ENCODE measurements around the gene CCDC50. TPM values are rescaled to one million over a fixed set of nuclear protein-coding genes. Genes with fewer than 3 reads are reported as not detected.

Gene CCDC50
- total RNA-seq, 2 experiments from 2014 or later: 4.8 to 5.3 TPM

GRCh38 chr3:191301017-191301416, 28.2 kb upstream of the CCDC50 start:
- no peaks in the 10 kb centered on the region for H3K36me3 Mint-ChIP-seq (ENCODE audit: low read depth)
- H3K4me3 Mint-ChIP-seq: no peak overlapping the region
- H3K9me3 Mint-ChIP-seq: no peaks in the 10 kb centered on the region
- H3K27me3 Mint-ChIP-seq (ENCODE audit: low read depth): no peaks in the 10 kb centered on the region
- CTCF ChIA-PET: no interaction called here
- DNase-seq: no peak
- intact Hi-C loops (cut with micrococcal nuclease): no loop called here
- H3K27ac Mint-ChIP-seq: no peak overlapping the region
- H3K4me1 Mint-ChIP-seq (ENCODE audit: low read depth): no peaks in the 10 kb centered on the region

GRCh38 chr3:191301782-191302411, 27.3 kb upstream of the CCDC50 start:
- H3K4me3 Mint-ChIP-seq: no peak overlapping the region
- no peaks in the 10 kb centered on the region for H3K36me3 Mint-ChIP-seq (ENCODE audit: low read depth)
- H3K4me1 Mint-ChIP-seq (ENCODE audit: low read depth): no peaks in the 10 kb centered on the region
- CTCF ChIA-PET: no interaction called here
- no peak for DNase-seq
- no peaks in the 10 kb centered on the region for H3K27me3 Mint-ChIP-seq (ENCODE audit: low read depth)
- H3K27ac Mint-ChIP-seq: no peak overlapping the region
- H3K9me3 Mint-ChIP-seq: no peaks in the 10 kb centered on the region
- intact Hi-C loops (cut with micrococcal nuclease): no loop called here

- CTCF ChIA-PET: no interaction called here
- DNase-seq: no peak
Observed at GRCh38 chr3:191302451-191302850, 26.7 kb upstream of the CCDC50 start.

GRCh38 chr3:191303596-191303995, 25.6 kb upstream of the CCDC50 start:
- H3K27me3 Mint-ChIP-seq (ENCODE audit: low read depth): no peaks in the 10 kb centered on the region
- H3K27ac Mint-ChIP-seq: no peak overlapping the region
- H3K4me3 Mint-ChIP-seq: no peak overlapping the region
- no peaks in the 10 kb centered on the region for H3K36me3 Mint-ChIP-seq (ENCODE audit: low read depth)
- H3K9me3 Mint-ChIP-seq: no peaks in the 10 kb centered on the region
- no peaks in the 10 kb centered on the region for H3K4me1 Mint-ChIP-seq (ENCODE audit: low read depth)
- DNase-seq: no peak
- CTCF ChIA-PET: no interaction called here
- intact Hi-C loops (cut with micrococcal nuclease): no loop called here

More at GRCh38 chr3:191302451-191302850, 26.7 kb upstream of the CCDC50 start:
- Mint-ChIP-seq H3K4me3 (no peak overlapping the region), H3K27ac (no peak overlapping the region), H3K4me1 (ENCODE audit: low read depth) (no peaks in the 10 kb centered on the region), H3K9me3 (no peaks in the 10 kb centered on the region), H3K27me3 (ENCODE audit: low read depth) (no peaks in the 10 kb centered on the region), H3K36me3 (ENCODE audit: low read depth) (no peaks in the 10 kb centered on the region)
- intact Hi-C loops (cut with micrococcal nuclease): no loop called here

- Mint-ChIP-seq H3K27me3 (ENCODE audit: low read depth) (no peaks in the 10 kb centered on the region), H3K36me3 (ENCODE audit: low read depth) (no peaks in the 10 kb centered on the region), H3K4me3 (no peak overlapping the region), H3K27ac (no peak overlapping the region), H3K4me1 (ENCODE audit: low read depth) (no peaks in the 10 kb centered on the region), H3K9me3 (peaks cover 1% of the 10 kb centered on the region)
- no peak for DNase-seq
- CTCF ChIA-PET: no interaction called here
- intact Hi-C loops (cut with micrococcal nuclease): no loop called here
Observed at GRCh38 chr3:191306428-191306827, 22.8 kb upstream of the CCDC50 start.

- Mint-ChIP-seq H3K27me3 (ENCODE audit: low read depth) (no peaks in the 10 kb centered on the region), H3K4me3 (no peak overlapping the region), H3K27ac (no peak overlapping the region), H3K36me3 (ENCODE audit: low read depth) (no peaks in the 10 kb centered on the region), H3K4me1 (ENCODE audit: low read depth) (no peaks in the 10 kb centered on the region), H3K9me3 (peaks cover 1% of the 10 kb centered on the region)
- intact Hi-C loops (cut with micrococcal nuclease): no loop called here
- CTCF ChIA-PET: no interaction called here
- DNase-seq: no peak
Observed at GRCh38 chr3:191307341-191307740, 21.9 kb upstream of the CCDC50 start.

- Mint-ChIP-seq H3K9me3 (peaks cover 3% of the 10 kb centered on the region), H3K27me3 (ENCODE audit: low read depth) (no peaks in the 10 kb centered on the region), H3K4me3 (no peak overlapping the region), H3K4me1 (ENCODE audit: low read depth) (no peaks in the 10 kb centered on the region), H3K27ac (no peak overlapping the region), H3K36me3 (ENCODE audit: low read depth) (no peaks in the 10 kb centered on the region)
- no peak for DNase-seq
- CTCF ChIA-PET: no interaction called here
- intact Hi-C loops (cut with micrococcal nuclease): no loop called here
Observed at GRCh38 chr3:191313296-191313695, 15.9 kb upstream of the CCDC50 start.

- no peak overlapping the region for H3K4me3 Mint-ChIP-seq
- no peaks in the 10 kb centered on the region for H3K27me3 Mint-ChIP-seq (ENCODE audit: low read depth)
- no peaks in the 10 kb centered on the region for H3K4me1 Mint-ChIP-seq (ENCODE audit: low read depth)
- CTCF ChIA-PET: no interaction called here
- H3K27ac Mint-ChIP-seq: no peak overlapping the region
- intact Hi-C loops (cut with micrococcal nuclease): no loop called here
- no peak for DNase-seq
- peaks cover 3% of the 10 kb centered on the region for H3K9me3 Mint-ChIP-seq
- no peaks in the 10 kb centered on the region for H3K36me3 Mint-ChIP-seq (ENCODE audit: low read depth)
Observed at GRCh38 chr3:191314109-191314728, 15.0 kb upstream of the CCDC50 start.

- CTCF ChIA-PET: no interaction called here
- H3K27me3 Mint-ChIP-seq (ENCODE audit: low read depth): no peaks in the 10 kb centered on the region
- H3K36me3 Mint-ChIP-seq (ENCODE audit: low read depth): no peaks in the 10 kb centered on the region
- DNase-seq: no peak
- peaks cover 1% of the 10 kb centered on the region for H3K9me3 Mint-ChIP-seq
- H3K27ac Mint-ChIP-seq: no peak overlapping the region
- H3K4me1 Mint-ChIP-seq (ENCODE audit: low read depth): no peaks in the 10 kb centered on the region
- intact Hi-C loops (cut with micrococcal nuclease): no loop called here
- no peak overlapping the region for H3K4me3 Mint-ChIP-seq
Observed at GRCh38 chr3:191316876-191317603, 12.2 kb upstream of the CCDC50 start.

GRCh38 chr3:191320316-191320715, 8.9 kb upstream of the CCDC50 start:
- DNase-seq: no peak
- Mint-ChIP-seq H3K36me3 (ENCODE audit: low read depth) (no peaks in the 10 kb centered on the region), H3K9me3 (peaks cover 1% of the 10 kb centered on the region), H3K27me3 (ENCODE audit: low read depth) (no peaks in the 10 kb centered on the region), H3K4me1 (ENCODE audit: low read depth) (no peaks in the 10 kb centered on the region), H3K4me3 (no peak overlapping the region), H3K27ac (no peak overlapping the region)
- intact Hi-C loops (cut with micrococcal nuclease): no loop called here
- CTCF ChIA-PET: no interaction called here

- intact Hi-C loops (cut with micrococcal nuclease): no loop called here
- DNase-seq: no peak
- CTCF ChIA-PET: no interaction called here
Observed at GRCh38 chr3:191321019-191321767, 8.0 kb upstream of the CCDC50 start.

GRCh38 chr3:191324936-191325335, 4.3 kb upstream of the CCDC50 start:
- CTCF ChIA-PET: no interaction called here
- no peaks in the 10 kb centered on the region for H3K9me3 Mint-ChIP-seq
- H3K27ac Mint-ChIP-seq: no peak overlapping the region
- peaks cover 5% of the 10 kb centered on the region for H3K4me1 Mint-ChIP-seq (ENCODE audit: low read depth)
- peaks cover 1% of the 10 kb centered on the region for H3K36me3 Mint-ChIP-seq (ENCODE audit: low read depth)
- intact Hi-C loops (cut with micrococcal nuclease): no loop called here
- DNase-seq: no peak
- H3K27me3 Mint-ChIP-seq (ENCODE audit: low read depth): peaks cover 18% of the 10 kb centered on the region
- H3K4me3 Mint-ChIP-seq: no peak overlapping the region

More at GRCh38 chr3:191321019-191321767, 8.0 kb upstream of the CCDC50 start:
- H3K36me3 Mint-ChIP-seq (ENCODE audit: low read depth): no peaks in the 10 kb centered on the region
- no peaks in the 10 kb centered on the region for H3K27me3 Mint-ChIP-seq (ENCODE audit: low read depth)
- no peak overlapping the region for H3K27ac Mint-ChIP-seq
- H3K4me3 Mint-ChIP-seq: no peak overlapping the region
- H3K4me1 Mint-ChIP-seq (ENCODE audit: low read depth): no peaks in the 10 kb centered on the region
- peaks cover 1% of the 10 kb centered on the region for H3K9me3 Mint-ChIP-seq

Data from activated naive CD4-positive, alpha-beta T cell treated with anti-CD3 and anti-CD28 coated beads for 36 hours (primary cell).